ENCODE results near the gene XYLT1.

- TF ChIP-seq CTCF (IDR thresholded peaks at IDR 0.05; ENCODE audit: low read depth, low read length, poor library complexity, severe bottlenecking) (no peak), EZH2phosphoT487 (IDR thresholded peaks at IDR 0.05; ENCODE audit: borderline replicate concordance, low read length) (no peak)
Observed at GRCh38 chr16:17270111-17270510, 200.6 kb downstream of the XYLT1 start.

Measured in DOHH2 (cell line).